GM10847 (cell line): ENCODE results near the gene GPR68.

Experiments
- POLR2A ChIP-seq: IDR thresholded peaks from 2 replicates; pipeline ENCODE4 v1.6.1; 2011; ENCODE audit not compliant: insufficient read length; ENCODE audit errors: extremely low read depth

The GPR68 gene

GRCh38 chr14:91228112-91229004 lies 16.1 kb downstream of the GPR68 start:
- TF ChIP-seq POLR2A = no peak

GRCh38 chr14:91227183-91227628 lies 17.3 kb downstream of the GPR68 start:
- no peak for TF ChIP-seq POLR2A

- no peak for TF ChIP-seq POLR2A
Observed at GRCh38 chr14:91225025-91225424, 19.5 kb downstream of the GPR68 start.

GRCh38 chr14:91223028-91223783 lies 21.3 kb downstream of the GPR68 start:
- TF ChIP-seq POLR2A = no peak

- no peak for TF ChIP-seq POLR2A
Observed at GRCh38 chr14:91221270-91221669, 23.2 kb downstream of the GPR68 start.

GRCh38 chr14:91220581-91221000 lies 23.9 kb downstream of the GPR68 start:
- TF ChIP-seq POLR2A = no peak

- TF ChIP-seq POLR2A = no peak
Observed at GRCh38 chr14:91219517-91220389, 24.8 kb downstream of the GPR68 start.

- TF ChIP-seq POLR2A = no peak
Observed at GRCh38 chr14:91218014-91218413, 26.5 kb downstream of the GPR68 start.

- no peak for TF ChIP-seq POLR2A
Observed at GRCh38 chr14:91216731-91217226, 27.7 kb downstream of the GPR68 start.

- TF ChIP-seq POLR2A = no peak
Observed at GRCh38 chr14:91215381-91215780, 29.1 kb downstream of the GPR68 start.

GRCh38 chr14:91214306-91214705 lies 30.2 kb downstream of the GPR68 start:
- no peak for TF ChIP-seq POLR2A

GRCh38 chr14:91211017-91211416 lies 33.5 kb downstream of the GPR68 start:
- no peak for TF ChIP-seq POLR2A

- TF ChIP-seq POLR2A = no peak
Observed at GRCh38 chr14:91207008-91207407, 37.5 kb downstream of the GPR68 start.

- TF ChIP-seq POLR2A = no peak
Observed at GRCh38 chr14:91205459-91205858, 39.0 kb downstream of the GPR68 start.

- no peak for TF ChIP-seq POLR2A
Observed at GRCh38 chr14:91204657-91205056, 39.8 kb downstream of the GPR68 start.

- TF ChIP-seq POLR2A = no peak
Observed at GRCh38 chr14:91202234-91202974, 42.1 kb downstream of the GPR68 start.
